K562 (cell line): ENCODE data around the gene SHROOM3. TPM values are rescaled to one million over a fixed set of nuclear protein-coding genes. Genes with fewer than 3 reads are reported as not detected.

ENCODE experiments used
- ATAC-seq: fragments of 200-7000 bp; cut with Tn5 transposase; 3 replicates; pipeline ENCODE4 v1.9.1; 2020; ENCODE audit warnings: moderate library complexity
- BruUV-seq: library from RNA; stranded (reverse); fragments of 400-500 nt; replicated peaks from 2 replicates; lab custom pipeline; 2021; lab: Mats Ljungman, UMichigan
- CTCF ChIA-PET: fragments of 300-600 bp; formaldehyde crosslinking; extraction: SDS; loops from one replicate; lab custom pipeline; 2021; ENCODE audit warnings: low intra/inter-chr PET ratio; lab: Yijun Ruan, JAX
- POLR2A ChIA-PET: fragments of 300-600, 350-650 bp; sonication (Branson Sonifier 250); formaldehyde crosslinking; extraction: SDS; loops from one replicate; lab custom pipeline; 2021; ENCODE audit warnings: antibody characterized with exemption, inconsistent platforms; lab: Yijun Ruan, JAX
- DNase-seq, 4 experiments: peaks; one replicate each; pipeline versions ENCODE4 v3.0.0 to v3.0.0-alpha.2; 2011 to 2018; ENCODE audit warnings: low spot score in 3 of 4, mixed read lengths in 3 of 4; ENCODE audit errors: extremely low read depth in 1 of 4
- FAIRE-seq: peaks from 2 replicates; lab custom pipeline; 2011; peaks lifted over from hg19 to GRCh38; lab: Jason Lieb, UNC
- H2AFZ ChIP-seq: 2 replicates; pipeline ENCODE4 v1.6.0; 2011; ENCODE audit warnings: low read depth, low read length, control low read depth, inconsistent platforms
- H3K27ac ChIP-seq: fragments of 200-600 bp; 3 replicates; pipeline ENCODE4 v1.8.0; 2011; ENCODE audit warnings: low read depth, mild to moderate bottlenecking, control low read depth, inconsistent platforms, low read length, moderate library complexity, mixed read lengths; ENCODE audit errors: extremely low read depth
- H3K27me3 ChIP-seq, 2 experiments: fragments of 300-600 bp in 1 of 2; 2 replicates in 1 of 2; 3 replicates in 1 of 2; pipeline versions ENCODE4 v1.6.0 to v1.8.0; 2011; ENCODE audit warnings: inconsistent platforms in 2 of 2, low read length in 2 of 2, mild to moderate bottlenecking in 1 of 2, mixed read lengths in 1 of 2, moderate library complexity in 1 of 2; ENCODE audit not compliant: control insufficient read depth in 2 of 2, insufficient read depth in 2 of 2
- H3K36me3 ChIP-seq: fragments of 300-600 bp; 3 replicates; pipeline ENCODE4 v1.8.0; 2011; ENCODE audit warnings: mild to moderate bottlenecking, low read length, inconsistent platforms; ENCODE audit not compliant: control insufficient read depth, insufficient read depth
- H3K4me1 ChIP-seq, 2 experiments: fragments of 200-600 bp in 1 of 2; replicated peaks in 1 of 2; 2 replicates in 1 of 2; 3 replicates in 1 of 2; pipeline versions ENCODE4 v1.5.1 to v1.8.0; 2011; ENCODE audit warnings: inconsistent platforms in 2 of 2, low read length in 2 of 2, mild to moderate bottlenecking in 1 of 2, mixed read lengths in 1 of 2, moderate library complexity in 1 of 2; ENCODE audit not compliant: control insufficient read depth in 2 of 2, insufficient read depth in 2 of 2
- H3K4me2 ChIP-seq: 2 replicates; pipeline ENCODE4 v1.6.1; 2011; ENCODE audit warnings: low read length, control low read depth, inconsistent platforms, mixed read lengths; ENCODE audit not compliant: insufficient read depth
- H3K4me3 ChIP-seq: fragments of 200-600 bp; sonication (generic), shearing (Covaris generic); 2 replicates; pipeline ENCODE4 v1.5.1; 2016; ENCODE audit warnings: control low read depth, inconsistent platforms
- H3K79me2 ChIP-seq: fragments of 200-600 bp; 3 replicates; pipeline ENCODE4 v1.8.0; 2011; ENCODE audit warnings: low read length, inconsistent platforms; ENCODE audit not compliant: control insufficient read depth, insufficient read depth
- H3K9ac ChIP-seq, 2 experiments: 2 replicates each; pipeline versions ENCODE4 v1.6.0 to v1.6.1; 2011; ENCODE audit warnings: low read depth in 2 of 2, low read length in 2 of 2, control low read depth in 1 of 2, inconsistent platforms in 1 of 2, mild to moderate bottlenecking in 1 of 2, mixed read lengths in 1 of 2; ENCODE audit not compliant: insufficient read depth in 1 of 2
- H3K9me1 ChIP-seq: one replicate; pipeline ENCODE4 v1.6.0; 2011; ENCODE audit warnings: inconsistent platforms, mild to moderate bottlenecking, low read length, moderate library complexity; ENCODE audit not compliant: control insufficient read depth, insufficient read depth
- H3K9me3 ChIP-seq: replicated peaks from 2 replicates; pipeline ENCODE4 v1.5.1; 2011; ENCODE audit warnings: low read depth, low read length, inconsistent platforms; ENCODE audit not compliant: control insufficient read depth, insufficient read depth
- H4K20me1 ChIP-seq: replicated peaks from 2 replicates; pipeline ENCODE4 v1.6.1; 2011; ENCODE audit warnings: low read length, inconsistent platforms, mixed read lengths; ENCODE audit not compliant: control insufficient read depth, insufficient read depth
- CTCF ChIP-seq, 3 experiments: IDR thresholded peaks in 2 of 3; conservative IDR thresholded peaks in 1 of 3; 2 replicates each; pipeline ENCODE4 v1.5.1; 2011 to 2012; ENCODE audit warnings: low read length in 3 of 3, mild to moderate bottlenecking in 3 of 3, control low read depth in 2 of 3, improper control_type of control experiment in 1 of 3, inconsistent platforms in 1 of 3, low read depth in 1 of 3, mixed read lengths in 1 of 3, moderate library complexity in 1 of 3; ENCODE audit not compliant: insufficient read depth in 2 of 3
- SMARCB1 ChIP-seq: IDR thresholded peaks from 2 replicates; pipeline ENCODE4 v1.6.1; 2011; ENCODE audit warnings: improper control_type of control experiment, low read depth; ENCODE audit not compliant: insufficient read length
- WGBS: fragments of 100-300 bp; shearing (Covaris generic); methylation state at CpG from one replicate; pipeline ENCODE4 v1.1.6; 2016; ENCODE audit warnings: low coverage, mixed read lengths; ENCODE audit not compliant: insufficient coverage; ENCODE audit errors: missing lambda C conversion rate; 5-methylcytosine and 5-hydroxymethylcytosine counted together
- in situ Hi-C: fragments of 300-500 bp; cut with MboI; formaldehyde crosslinking; loops from 4 replicates; pipeline ENCODE4 v1.15.0; 2018; ENCODE audit warnings: inconsistent platforms, mixed read lengths
- intact Hi-C: fragments of 100-400 bp; cut with micrococcal nuclease; formaldehyde crosslinking; loops from 2 replicates; pipeline ENCODE4 v1.14.2; 2022
- polyA plus RNA-seq, 8 experiments: library from polyadenylated mRNA; depleted of rRNA in 4 of 8; stranded (reverse) in 5 of 8; unstranded in 3 of 8; fragments of >200 nt; fragmentation: Nextera tagmentation in 2 of 8; fragmentation: Illumina TruSeq in 1 of 8; extraction: Ambion mirVana in 2 of 8; extraction: Trizol in 1 of 8; gene quantifications; 2 replicates each; pipeline versions ENCODE4 v1.2.1 to v1.2.3, GENCODE V29; 2011 to 2014; ENCODE audit warnings: inconsistent platforms in 1 of 8, missing spikeins in 1 of 8
- total RNA-seq, 7 experiments: library from RNA; depleted of rRNA in 6 of 7; stranded (reverse); fragments of >200 nt in 6 of 7; fragmentation: Illumina TruSeq in 2 of 7; extraction: Trizol in 2 of 7; gene quantifications; 2 replicates each; pipeline versions ENCODE4 v1.2.1 to v1.2.3, GENCODE V29; 2011 to 2021; ENCODE audit warnings: low replicate concordance in 1 of 7

SHROOM3 gene
- total and polyA plus RNA-seq, 9 of the 15 experiments (the other 6 are each of a cell fraction or from before 2014, with no cell fraction given) = 0.01 to 0.07 TPM; not detected in 7

GRCh38 chr4:76626686-76627465 lies 191.8 kb downstream of the SHROOM3 start:
- TF ChIP-seq SMARCB1 = no peak
- TF ChIP-seq CTCF (IDR thresholded peaks at IDR 0.05 in 2 of 3, conservative IDR thresholded peaks at IDR 0.05 in 1 of 3; ENCODE audit: insufficient read depth in 2 of 3, low read depth in 1 of 3, low read length in 3 of 3) = peak; percentile 21 to 41 (median 25); a peak in 4 of 6 replicates
- no peaks in the 10 kb centered on the region for H3K36me3 ChIP-seq
- no peaks in the 10 kb centered on the region for H3K9me1 ChIP-seq
- H3K4me3 ChIP-seq = no peak overlapping the region
- no peak overlapping the region for H2AFZ ChIP-seq
- H3K9me3 ChIP-seq = no peaks in the 10 kb centered on the region
- no peaks in the 10 kb centered on the region for H3K79me2 ChIP-seq
- CTCF ChIA-PET = interaction anchor here (0.5 kb wide), 1 partner anchor 29 kb away, joined by 3 read pairs; no protein-coding TSS in a partner anchor
- H3K27ac ChIP-seq = no peak overlapping the region
- H3K27me3 ChIP-seq = peaks cover 4 to 6% of the 10 kb centered on the region in 2 experiments; a peak in 3 of 5 replicates
- ATAC-seq = 0 out of 3 replicates have a peak, but pooled peaks have one; percentile 36
- FAIRE-seq = no peak
- peak in 2 of 4 experiments; percentile 5 to 10 for DNase-seq
- intact Hi-C loops (no loop called here), in situ Hi-C loops (no loop called here)
- H3K9ac ChIP-seq = no peak overlapping the region
- no peaks in the 10 kb centered on the region for H3K4me1 ChIP-seq
- H4K20me1 ChIP-seq = no peaks in the 10 kb centered on the region
- no TSS peak for BruUV-seq
- POLR2A ChIA-PET = no interaction called here
- 0% methylated on average over 5 of the region's 5 CpGs for WGBS
- no peak overlapping the region for H3K4me2 ChIP-seq
